ENCODE results near the gene PKDREJ.

PKDREJ gene

GRCh38 chr22:46288846-46289243 lies 25.7 kb upstream of the PKDREJ start:
- no peak for DNase-seq (ENCODE audit: low read depth, low spot score)

DNA sequence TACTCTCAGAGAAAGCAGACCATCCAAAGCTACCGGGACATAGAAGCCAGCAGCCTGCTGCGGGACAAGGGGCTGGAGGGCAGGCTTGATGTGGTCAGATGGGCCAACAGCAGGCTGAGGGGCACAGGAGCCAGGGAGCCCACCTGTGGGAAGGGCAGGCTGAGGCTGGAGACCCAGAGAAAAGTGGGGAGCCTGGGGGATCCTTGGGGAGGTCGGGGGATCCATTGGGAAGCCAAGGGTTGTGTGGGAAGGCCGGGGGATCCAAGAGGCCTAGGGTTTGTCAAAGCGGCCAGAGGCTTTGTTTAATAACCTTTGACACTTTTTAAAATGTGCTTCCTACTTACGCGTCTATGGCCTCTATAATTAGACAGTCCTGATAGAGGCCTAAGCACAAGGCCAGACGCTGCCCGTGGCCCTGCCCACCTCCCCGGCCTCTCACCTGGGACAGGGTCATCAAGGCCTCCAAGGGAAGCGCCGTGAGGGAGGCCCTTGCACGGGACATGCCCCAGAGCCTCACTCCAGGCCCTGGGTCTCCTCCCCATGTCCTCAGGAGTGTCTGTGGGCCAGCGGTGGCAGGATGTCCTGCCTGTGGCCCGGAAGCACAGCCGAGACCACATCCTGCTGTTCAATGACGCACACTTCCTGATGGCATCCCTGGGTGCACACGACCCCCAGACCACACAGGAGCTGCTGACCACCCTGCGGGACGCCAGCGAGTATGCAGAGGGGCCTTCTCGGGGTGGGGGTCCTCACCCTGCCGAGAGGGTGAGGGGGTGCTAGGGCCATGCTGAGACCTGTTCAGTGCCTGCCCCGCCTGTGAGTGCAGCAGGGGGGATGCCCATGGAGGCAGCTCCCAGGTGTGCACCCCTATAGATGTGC lies 25.0 kb upstream of the PKDREJ start:
- DNase-seq (ENCODE audit: low read depth, low spot score) = no peak

DNA sequence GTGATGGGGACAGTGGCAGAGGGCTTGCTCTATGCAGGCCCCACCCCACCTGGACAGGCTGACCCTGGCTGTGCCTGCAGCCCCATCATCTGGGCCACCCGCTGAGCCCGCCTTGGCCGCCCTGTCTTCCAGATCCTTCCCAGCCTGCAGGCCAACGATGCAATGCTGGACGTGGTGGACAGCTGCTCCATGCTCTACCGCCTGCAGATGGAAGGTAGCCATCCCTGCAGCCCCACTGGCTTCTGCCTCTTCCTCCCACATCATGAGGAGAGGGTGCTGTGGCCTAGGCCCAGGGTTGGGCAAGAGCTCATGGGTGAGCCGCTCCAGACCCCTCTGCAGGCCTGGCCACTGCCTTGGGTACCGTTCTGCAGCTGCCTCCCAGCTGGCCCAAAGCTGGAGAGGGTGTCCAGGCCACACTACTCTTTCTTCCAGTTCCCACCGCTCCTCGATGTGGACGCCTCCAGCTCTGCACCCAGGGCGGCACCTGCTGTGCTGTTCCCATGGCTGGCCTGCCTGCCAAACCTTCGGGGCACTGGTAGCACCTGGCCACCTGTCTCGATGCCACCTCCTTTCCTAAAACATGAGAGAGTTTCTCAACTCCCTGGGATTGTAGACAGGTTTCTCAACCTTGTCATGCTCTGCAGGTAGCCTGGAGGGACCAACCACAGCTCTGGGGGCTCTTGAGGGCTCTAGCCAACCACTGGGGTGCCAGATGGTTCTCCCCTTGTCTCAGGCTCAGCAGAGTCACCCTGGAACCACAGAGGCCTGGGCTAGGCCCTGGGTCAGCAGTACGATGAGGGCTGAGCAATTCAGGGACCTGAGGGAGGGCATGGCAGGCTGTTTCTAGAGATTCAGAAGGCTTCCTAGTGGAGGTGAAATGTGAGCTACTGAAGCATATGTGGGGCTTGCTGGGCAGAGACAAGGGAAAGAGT lies 24.1 kb upstream of the PKDREJ start:
- DNase-seq (ENCODE audit: low read depth, low spot score) = no peak

DNA sequence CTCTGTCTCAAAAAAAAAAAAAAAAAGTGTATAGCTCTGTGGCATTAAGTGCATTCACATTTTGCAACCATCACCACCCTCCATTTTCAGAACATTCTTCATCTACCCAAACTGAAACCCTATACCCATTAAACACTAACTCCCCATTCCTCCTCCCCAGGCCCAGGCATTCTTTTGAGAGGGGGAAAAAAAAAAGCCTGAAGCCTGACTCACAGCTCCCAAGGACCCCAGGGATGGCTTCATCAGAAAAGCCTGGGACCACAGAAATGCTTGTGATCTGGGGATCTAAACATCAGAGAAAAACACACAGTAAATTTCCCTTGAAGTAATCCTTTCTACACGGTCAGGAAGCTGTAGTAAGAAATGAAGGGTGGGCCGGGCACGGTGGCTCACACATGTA lies 22.9 kb upstream of the PKDREJ start:
- no peak for DNase-seq (ENCODE audit: low read depth, low spot score)

- no peak for DNase-seq (ENCODE audit: low read depth, low spot score)
Observed at GRCh38 chr22:46281866-46282678, 18.9 kb upstream of the PKDREJ start.

- DNase-seq (ENCODE audit: low read depth, low spot score) = no peak
Observed at GRCh38 chr22:46280999-46281623, 18.0 kb upstream of the PKDREJ start.

- DNase-seq (ENCODE audit: low read depth, low spot score) = no peak
Observed at GRCh38 chr22:46280063-46280817, 17.1 kb upstream of the PKDREJ start.

- no peak for DNase-seq (ENCODE audit: low read depth, low spot score)
Observed at GRCh38 chr22:46278656-46279645, 15.8 kb upstream of the PKDREJ start.

DNA sequence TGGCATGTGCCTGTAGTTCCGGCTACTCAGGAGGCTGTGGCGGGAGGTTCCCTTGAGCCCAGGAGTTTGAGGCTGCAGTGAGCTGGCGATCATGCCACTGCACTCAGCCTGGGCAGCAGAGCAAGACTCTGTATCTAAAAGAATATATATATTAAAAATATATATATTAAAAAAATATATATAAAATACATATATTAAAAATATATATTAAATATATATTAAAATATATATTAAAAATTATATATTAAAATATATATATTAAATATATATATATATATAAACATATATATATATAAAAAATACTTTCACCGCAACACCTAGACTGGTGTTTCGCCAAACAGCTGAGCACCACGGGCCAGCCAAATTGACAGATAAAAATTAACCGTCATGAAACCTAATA lies 13.4 kb upstream of the PKDREJ start:
- no peak for DNase-seq (ENCODE audit: low read depth, low spot score)

- DNase-seq (ENCODE audit: low read depth, low spot score) = no peak
Observed at GRCh38 chr22:46275455-46276122, 12.4 kb upstream of the PKDREJ start.

- DNase-seq (ENCODE audit: low read depth, low spot score) = no peak
Observed at GRCh38 chr22:46274381-46274780, 11.2 kb upstream of the PKDREJ start.

- no peak for DNase-seq (ENCODE audit: low read depth, low spot score)
Observed at GRCh38 chr22:46273432-46274148, 10.4 kb upstream of the PKDREJ start.

GRCh38 chr22:46272762-46273431 lies 9.8 kb upstream of the PKDREJ start:
- DNase-seq (ENCODE audit: low read depth, low spot score) = no peak

GRCh38 chr22:46272196-46272595 lies 9.1 kb upstream of the PKDREJ start:
- no peak for DNase-seq (ENCODE audit: low read depth, low spot score)

- DNase-seq (ENCODE audit: low read depth, low spot score) = no peak
Observed at GRCh38 chr22:46269564-46269963, 6.4 kb upstream of the PKDREJ start.

DNA sequence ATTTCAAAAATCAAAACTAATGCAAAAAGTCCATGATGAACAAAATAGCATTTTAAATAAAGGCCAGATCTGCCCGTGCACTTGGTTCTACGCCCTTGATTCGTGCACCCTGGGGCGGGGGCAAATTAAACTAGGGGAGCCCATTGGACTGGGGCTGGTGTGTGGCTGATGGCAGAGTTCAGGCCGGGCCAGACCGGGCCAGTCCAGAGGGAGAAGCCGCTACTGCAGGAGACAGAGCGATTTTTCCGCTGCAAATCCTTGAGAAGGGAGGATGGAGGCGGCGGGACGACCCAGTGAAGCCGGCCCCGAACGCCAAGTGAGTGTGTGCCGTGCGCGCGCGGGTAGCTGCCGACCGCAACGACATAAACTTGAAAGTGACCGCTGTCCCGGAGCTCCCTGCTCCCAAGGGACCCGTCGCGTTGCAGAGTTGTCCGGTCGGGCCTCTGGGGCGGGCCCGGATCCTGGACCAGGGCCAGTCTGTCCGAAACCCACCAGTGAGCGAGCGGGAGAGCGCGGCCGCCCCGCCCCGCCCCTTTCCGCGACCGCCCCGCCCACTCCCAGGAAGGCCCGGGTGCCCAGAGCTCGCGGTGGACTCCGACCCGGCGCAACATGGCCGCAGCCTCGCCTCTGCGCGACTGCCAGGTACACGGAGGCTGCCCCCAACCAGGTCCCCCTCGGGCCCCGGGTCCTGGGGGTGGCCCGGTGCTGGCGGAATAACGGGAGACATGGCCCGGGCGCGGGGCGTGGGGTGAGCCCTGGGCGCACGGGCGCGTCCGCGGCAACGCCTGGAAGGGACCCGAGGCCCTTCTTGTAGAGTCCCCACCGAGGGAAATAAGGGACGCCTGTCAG lies 4.5 kb upstream of the PKDREJ start, which contains the start of gene TTC38:
TSS of gene TTC38 (plus strand) at position 578 of the 849 bp plus-strand sequence. CDS start at position 610, 32 bp downstream.
- DNase-seq (ENCODE audit: low read depth, low spot score) = no peak
